GM18867 (cell line): Measurements from ENCODE around the gene CPLX3.

Experiments used
- ATAC-seq: cut with Tn5 transposase; IDR thresholded peaks from one replicate; pipeline ENCODE4 v1.9.1; 2021; ENCODE audit warnings: mild to moderate bottlenecking, moderate library complexity; ENCODE audit not compliant: unreplicated experiment

CPLX3 gene

DNA sequence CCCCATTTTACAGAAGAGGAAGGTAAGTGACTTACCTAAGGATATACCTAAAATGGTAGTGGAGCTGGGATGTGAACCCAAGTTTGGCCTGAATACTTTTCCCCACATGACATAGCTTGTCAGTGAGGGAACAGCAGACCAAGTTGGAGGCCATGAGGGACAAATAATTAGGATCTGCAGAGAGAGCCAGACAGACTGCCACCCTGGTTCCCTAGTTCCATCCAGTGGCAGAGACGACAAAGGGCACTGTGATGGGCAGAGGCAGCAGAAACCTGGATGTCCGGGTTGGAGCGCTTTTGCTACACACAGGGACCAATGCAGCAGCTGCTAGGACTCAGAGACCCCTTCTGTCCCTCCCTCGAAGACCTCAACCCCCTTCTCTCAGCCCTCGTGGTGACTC lies 1.2 kb downstream of the CPLX3 start:
- no peak for ATAC-seq

DNA sequence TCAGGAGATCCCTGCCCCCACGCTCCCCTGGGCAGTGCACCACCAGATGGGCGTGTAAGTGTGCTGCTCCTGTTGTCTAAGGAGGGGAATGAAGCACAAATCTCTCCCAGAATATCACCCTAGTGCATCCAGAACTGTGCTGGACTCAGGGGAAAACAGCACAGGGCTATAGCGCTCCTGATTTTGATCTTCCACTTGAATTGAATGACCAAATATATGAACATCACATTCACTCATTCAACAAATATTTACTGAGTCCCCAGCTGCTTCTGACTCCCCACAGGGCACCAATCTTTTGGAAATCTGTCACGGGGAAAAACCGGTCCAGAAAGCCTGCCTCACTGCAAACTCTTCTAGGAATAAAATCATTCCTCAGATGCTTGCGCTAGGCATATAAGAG lies 2.4 kb downstream of the CPLX3 start:
- ATAC-seq, result no peak

DNA sequence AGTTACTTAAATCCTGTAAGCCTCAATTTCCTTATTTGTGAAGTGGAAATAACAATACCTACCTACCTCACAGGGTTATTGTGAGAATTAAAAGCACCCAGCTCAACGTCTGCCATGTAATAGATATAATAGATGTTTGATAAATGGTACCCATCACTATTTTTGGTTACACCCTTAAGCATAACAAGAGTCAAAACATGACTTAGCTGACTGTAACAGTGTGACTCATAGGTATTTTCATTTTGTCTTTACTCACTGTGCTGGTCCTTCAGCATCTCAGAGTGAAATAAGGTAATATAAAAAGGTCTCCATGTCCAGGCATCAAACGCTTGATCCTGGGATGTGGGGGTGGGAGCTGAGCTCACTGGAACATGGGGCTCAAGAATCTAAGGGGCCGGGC lies 3.1 kb downstream of the CPLX3 start:
- no peak for ATAC-seq

DNA sequence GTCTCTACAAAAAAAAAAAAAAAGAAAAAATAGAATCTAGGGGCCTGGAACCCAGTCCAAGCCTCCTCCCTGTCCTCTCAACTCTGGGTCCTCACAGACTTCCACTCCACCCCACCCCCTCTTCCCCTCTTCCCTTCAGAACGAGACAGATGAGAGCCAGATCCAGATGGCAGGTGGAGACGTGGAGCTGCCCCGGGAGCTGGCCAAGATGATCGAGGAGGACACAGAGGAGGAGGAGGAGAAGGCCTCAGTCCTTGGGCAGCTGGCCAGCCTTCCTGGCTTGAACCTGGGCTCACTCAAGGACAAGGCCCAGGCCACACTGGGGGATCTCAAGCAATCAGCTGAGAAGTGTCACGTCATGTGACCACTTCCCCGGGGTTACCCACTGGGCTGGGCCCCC lies 3.6 kb downstream of the CPLX3 start:
- ATAC-seq, result no peak

DNA sequence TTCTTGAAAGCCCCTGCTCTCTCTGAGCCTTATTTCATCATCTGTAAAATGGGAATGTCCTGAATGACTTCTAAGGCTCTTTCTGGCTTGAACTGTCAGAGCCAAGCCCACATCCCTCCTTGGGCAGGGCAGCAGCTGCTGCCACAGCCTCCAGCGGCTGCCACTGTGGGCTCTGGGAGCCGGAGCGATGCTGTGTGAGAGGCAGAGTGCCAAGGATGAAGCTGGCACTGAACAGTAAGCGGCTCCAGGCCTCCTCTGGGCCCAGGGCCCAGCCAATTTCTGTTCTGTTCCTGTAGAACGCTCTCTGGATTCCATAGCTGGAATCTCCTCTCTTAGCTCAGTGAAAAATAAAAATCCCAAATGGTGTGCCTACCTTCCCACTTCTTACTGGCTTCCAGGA lies 4.4 kb downstream of the CPLX3 start:
- ATAC-seq, result no peak

DNA sequence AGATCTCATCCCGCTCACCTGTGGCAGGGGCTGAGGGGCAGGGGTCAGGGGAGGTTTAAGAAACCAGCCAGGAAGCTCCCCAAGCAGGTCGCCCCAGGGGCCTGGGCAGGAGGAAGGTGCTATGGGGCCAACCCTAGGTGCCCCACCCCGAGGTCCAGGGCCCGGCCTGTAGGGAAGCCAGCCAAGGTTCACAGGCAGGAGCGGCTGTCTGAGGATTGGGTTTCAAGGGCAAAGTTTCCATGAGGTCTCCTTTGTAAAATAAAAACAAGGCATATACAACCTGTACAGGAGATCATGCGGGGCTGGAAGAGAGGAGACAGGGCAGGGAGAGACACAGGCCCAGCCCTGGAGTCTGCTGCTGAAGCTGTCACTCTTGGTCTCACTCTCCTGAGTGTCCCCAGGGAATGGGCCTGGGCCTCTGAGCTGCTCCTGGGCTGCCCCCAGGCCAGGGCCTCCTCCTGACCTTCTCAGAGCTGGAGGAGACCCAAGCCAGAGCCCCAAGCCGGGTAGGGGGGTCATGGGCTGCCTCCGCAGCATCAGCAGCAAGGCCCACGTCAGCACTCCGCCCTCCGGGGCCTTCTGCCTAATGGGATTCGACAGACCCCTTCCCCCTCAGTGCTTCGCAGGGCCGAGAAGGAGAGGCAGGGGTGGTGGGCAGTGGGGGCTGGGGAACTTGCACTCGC lies 5.5 kb downstream of the CPLX3 start:
- no peak for ATAC-seq

DNA sequence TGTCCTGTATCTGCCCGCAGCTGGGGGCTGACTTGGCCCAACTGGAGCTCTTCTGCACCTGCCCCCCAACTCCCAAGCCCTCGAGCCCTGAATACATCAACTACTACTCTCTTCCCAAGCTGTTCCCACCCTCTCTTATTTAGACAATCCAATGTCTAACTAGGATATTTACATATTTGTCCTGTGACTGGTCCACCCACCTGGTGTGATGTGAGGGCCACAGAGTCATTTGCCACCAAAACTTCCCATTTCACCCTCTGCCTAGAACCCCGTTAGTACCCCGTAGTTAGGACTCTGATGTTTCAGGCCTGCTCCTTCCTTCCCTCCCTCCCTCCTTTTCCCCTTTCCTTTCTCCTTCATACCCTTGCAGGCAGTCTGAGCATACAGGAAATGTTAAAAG lies 6.4 kb downstream of the CPLX3 start:
- ATAC-seq, result no peak

DNA sequence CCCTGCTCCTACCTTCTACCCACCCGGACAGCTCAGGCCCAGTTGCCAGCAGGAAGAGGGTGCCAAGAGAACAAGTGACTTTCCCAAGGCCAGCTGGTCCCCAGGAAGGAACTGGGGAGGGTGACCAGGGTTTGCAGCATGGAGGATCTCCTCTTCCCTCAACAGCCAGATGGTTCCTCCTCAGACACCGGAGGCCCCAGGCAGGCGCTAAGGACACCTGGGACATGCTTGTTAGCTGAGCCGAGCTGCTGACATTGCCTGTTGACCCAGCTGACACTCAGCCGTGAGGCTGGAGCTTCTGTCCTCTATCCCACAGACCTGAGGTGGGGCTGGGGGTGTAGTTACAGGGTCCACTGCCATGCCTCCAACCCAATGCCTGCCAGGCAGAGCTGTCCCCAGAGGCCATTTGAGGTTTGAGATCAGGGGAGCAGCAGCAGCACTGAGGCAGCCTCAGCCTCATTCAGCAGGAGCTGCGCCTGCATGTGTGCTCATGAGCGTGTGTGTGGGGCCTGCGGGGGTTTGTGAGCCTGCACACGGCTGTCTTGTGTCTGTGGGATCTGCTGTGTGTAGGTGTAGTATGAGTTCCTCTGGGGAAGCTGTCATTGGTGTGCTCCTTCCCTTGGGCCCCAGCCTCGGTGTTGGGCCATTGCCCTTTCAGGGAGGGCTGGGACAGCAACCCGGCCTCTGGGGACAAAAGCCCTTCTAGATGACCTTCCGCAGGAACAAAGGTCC lies 7.1 kb downstream of the CPLX3 start:
- ATAC-seq, result no peak

DNA sequence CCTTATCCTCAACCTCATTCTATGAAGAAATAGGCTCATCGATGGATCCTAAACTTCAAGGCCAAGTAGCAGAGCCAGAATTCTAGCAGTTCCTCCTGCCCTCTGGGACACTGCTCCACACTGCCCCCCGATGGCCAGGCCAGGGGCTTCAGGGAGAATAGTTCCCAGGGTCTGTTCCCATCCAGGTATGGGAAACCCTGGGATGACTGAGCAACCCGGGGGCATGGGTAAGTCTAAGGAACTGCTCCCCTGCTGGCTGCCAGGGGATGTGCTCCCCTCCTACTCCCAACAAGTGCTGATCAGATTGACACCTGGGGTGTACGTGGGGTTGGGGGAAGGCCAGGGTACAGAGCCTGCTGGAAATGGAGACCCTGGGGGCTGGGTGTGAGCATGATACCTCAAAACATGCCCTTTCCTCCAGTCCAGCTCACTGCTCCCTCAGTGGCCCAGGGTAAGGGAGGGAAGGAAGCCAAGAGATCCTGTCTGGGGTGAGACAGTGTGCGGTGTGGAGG lies 8.9 kb downstream of the CPLX3 start:
- no peak for ATAC-seq

DNA sequence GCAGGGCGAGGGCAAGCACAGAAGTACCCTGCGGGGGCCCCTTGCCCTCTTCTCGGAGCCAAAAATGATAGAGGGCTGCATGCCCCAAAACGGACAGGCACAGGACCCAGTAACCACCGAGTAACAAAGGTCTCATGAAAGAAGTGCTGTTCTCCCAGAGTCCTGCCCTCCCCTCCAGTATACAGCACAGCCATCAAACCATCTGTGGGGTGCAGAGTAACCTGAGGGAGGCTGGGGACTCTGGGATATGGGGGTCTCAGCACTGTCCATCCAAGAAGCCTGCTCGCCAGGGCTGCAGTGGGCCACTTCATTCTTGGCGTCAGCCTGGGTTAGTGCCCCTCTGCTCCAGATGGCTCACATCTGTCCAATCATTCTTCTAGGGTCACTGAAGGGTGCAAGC lies 10.4 kb downstream of the CPLX3 start:
- no peak for ATAC-seq

DNA sequence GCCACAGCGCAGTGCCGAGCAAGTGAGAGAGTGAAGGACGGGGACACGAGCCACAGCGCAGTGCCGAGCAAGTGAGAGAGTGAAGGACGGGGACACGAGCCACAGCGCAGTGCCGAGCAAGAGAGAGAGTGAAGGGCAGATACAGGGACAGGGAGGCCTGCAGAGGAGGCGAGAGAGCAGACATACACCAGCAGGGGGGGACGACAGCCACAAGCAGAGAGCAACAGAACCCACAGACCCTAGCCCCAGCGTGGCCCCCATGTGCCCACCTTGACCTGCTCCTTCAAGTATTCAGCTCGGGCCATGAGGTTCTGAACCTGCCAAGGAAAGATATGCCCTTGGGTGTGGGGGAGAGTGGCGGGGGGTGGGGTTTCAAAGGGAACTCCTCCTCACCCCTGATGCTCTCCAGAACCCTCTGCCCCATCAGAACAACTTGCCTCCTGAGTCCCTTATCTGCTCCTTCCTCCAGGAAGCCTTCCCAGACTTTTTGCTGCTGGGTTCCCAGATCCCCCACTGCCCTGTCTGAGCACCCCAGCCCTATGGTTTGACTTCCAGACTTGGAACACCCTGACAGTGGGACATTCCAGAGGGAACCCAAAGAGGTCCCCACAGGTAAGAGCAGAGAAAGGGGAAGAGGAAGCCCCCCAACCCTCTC lies 11.2 kb downstream of the CPLX3 start:
- ATAC-seq, result no peak

DNA sequence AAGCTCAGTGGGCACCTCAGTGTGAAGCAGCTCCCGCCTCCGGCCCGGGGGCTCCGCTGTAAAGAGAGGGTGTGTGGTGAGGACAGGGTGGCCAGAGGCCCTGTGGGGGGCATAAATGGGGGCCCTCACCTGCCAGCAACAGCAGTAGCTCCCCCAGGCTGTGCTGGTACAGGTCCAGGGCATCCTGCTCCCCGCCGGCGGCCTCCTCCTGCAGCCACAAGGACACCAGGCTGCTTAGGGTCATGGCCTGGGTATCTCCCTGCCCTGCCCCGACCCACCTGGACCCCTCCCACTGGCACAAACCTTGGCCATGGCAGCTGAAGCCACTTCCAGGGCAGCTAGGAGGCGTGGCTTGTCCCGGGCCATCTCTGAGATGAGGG lies 11.7 kb downstream of the CPLX3 start:
- ATAC-seq, result no peak

DNA sequence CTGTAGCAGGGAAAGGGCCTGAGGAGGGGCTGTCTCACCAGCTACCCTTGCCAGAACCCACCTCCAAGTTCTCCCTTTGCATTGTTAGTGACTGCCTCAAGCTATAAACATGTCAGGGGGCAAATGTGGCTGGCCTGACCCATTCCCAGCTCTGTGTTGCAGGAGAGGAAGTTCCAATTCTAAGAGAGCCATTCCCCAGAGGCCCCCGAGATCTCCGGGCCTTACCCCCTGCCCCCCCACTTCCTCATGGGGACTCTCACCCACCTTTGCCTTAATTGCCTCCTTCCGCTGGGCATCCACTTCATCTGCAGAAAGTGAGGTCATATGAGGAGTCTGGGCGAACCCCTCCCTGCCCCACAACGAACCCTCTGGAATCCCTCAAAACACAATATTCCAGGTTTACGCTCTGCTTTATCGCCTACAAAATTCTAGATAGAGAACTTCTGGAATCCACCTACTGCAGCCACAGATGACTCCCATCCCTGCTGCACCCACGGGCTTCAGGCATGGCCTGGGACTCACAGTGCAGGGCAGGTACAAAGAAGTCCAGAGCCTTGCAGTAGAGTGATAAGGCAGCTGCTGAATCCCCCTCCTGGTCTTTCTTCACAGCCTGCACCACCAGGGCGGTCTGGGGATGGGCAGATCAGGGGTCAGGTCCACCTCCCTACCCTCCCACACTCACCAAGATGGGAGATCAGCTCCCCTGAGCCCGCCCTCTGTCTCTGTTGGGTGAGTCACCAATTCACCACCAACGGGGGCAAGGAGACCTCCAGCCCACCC lies 12.5 kb downstream of the CPLX3 start:
- ATAC-seq, result no peak

DNA sequence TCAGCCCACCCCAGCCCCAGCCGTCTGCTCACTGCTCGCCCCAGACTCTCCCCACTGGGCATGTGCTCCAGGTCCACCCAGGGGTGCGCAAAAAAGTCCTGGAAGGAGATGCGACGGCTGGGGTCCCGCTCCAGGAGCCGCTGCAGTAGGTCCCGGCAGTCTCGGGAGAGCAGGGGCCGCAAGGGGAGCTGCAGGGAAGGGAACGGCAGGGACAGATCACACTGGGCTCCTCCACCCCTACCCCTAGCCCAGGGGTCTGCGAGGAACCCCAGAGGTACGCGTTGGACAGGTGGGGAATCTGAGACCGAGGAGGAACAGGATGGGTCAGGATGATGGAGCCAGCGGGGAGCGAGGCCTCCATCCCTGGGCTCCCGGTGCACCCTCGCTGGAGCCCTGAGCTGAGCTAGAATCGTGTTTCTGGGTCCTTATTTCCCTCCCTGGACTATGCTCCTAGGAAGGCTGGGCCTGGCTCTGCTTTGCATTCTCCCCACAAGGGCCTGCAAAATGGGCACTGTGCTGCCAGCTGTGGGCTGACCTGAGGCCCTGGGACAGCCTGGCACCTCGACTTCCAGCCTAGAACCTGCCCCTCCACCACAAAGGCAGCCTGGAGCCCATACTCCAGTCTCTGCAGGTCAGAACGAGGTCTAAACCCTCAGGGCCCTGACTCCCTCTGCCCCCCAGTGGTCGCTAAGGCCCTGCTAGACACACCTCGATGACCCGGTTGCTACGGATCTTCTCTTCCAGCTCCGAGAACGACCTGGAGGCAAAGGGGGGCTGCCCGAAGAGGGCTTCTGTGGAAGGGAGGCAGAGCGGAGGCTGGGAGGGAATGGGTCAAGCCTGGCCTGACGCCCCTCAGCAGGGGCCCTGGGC lies 13.3 kb downstream of the CPLX3 start:
- ATAC-seq, result no peak

DNA sequence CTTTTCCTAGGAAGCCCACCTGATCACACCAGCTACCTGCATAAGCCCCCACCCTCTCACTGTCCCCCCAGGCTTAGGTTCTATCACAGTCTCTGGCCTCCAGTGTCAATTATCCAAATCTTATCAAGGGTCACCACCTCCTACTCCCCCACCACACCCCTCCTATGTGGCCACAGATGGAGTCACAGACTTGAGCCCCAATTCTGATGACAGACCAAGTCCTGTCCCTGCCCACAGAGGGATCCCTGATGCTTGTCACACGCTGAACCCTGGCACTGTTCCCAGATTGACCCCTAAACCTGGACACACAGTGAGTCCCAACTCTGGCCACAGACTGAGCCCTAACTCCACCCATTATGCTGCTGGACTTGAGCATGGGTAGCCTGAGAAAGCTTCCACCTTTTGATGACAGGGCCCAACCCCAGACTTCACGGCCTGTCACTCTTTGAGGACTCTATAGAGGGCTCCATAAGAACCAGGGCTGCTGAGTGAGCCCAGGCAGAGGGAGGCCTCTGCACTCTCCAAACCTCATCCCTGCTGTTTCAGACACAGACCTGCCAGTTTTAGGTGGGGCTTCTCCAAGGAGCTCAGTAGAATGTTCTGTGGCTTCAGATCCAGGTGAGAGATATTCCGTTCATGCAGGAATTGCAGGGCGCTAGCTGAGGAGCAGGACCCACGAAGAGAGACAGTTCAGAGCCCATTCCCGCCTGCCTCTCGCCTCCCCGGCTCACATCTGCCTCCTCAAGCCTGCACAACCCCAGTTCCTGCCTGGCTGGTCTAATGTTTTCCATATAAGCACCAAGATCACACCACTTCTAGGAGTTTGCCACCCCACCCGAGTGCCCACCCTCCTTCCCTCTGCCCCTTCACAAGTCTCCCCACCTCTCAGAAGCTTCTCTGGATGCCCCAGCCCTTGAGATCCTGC lies 14.7 kb downstream of the CPLX3 start:
- ATAC-seq, result no peak

DNA sequence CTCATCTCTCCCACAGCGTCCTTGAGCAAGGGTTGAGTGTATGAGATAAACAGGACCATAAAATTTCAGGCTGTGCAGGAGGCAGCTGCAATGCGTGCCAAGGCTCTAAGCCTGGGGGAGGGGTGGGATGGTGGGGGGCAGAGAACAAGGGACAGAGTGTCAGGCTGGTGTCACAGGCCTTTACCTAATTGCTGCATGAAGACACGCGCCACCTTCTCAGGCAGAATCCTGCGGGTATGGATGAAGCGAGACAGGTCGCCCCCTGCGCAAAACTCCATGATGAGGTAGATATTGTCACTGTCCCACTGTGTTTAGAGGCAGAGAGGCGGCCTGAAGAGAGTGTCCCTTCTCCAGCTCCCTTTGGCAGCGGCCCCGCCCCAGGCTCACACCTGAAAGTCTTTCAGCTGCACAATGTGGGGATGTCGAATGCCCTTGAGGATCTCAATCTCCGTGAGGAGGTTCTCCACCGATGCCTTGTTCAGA lies 15.5 kb downstream of the CPLX3 start:
- ATAC-seq, result no peak

DNA sequence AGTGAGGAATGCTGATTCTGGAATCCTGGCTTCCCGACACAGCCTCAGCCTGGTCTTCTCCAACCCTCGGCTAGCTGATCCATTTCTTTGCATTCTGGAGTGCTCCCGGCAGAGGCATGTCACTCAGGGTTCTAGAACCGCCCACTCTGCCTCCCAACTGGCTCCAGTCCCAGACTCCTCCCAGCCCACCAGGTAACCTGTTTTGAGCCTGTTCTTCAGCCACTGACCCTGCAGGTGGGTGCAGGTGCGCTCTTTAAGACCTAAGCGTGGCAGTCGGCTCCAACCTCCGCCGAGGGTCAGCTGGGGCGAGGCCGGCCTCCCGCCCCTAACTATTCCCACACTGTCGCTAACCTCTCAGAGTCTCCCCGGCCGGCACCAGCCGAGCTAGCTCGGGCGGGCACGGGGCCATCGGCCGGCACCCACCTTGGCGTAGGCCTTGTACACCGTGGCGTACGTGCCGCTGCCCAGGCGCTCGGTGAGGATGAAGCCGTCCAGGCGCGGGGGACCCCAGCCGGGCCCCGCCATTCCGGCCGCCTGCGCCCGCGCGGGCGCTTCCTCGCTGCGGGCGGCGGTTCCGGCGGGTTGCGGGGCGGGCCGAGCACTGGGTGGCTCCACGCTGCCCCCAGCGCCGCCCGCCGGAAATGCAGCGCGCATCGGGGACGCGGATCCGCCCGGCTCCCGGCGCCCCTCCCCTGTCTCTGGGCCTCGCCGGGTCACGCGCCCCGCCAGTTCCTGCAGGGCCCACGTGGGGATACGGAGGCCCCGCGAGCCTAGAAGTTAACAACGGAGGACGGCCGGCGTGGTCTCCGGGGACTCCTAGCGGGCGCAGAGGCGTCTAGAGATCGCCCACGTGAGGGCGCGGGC lies 16.4 kb downstream of the CPLX3 start, which contains the start of gene ULK3:
Gene ULK3, minus strand, starts transcription at position 576 of the 864 bp plus-strand sequence. Its CDS starts 51 bp downstream, at position 525.
- ATAC-seq, result peak; percentile 83

DNA sequence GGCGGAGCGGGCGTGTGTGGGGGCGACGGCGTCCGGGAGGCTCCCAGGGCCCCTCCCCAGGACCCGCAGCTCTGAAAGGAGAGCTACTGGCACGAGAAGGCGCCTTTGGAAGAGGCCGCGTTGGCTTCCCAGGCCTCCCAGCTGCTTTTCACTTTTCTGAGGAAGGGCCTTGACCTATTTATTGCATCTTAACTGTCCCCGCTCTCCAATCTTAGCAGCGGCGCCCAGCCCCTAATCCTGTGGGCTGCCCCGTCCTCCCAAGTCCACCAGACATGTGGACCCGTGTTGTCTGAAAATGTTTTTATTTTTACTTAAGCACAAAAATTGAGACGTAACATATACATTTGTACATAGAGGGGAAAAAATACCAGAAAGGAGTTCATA lies 17.0 kb downstream of the CPLX3 start:
- no peak for ATAC-seq
